Activated effector memory CD4-positive, alpha-beta T cell treated with Interleukin-2 at 50 U/mL for 16 hours (primary cell): ENCODE results near the gene DR1.
A peak's percentile ranks its signal among the peaks of the same experiment; 100 is the strongest.
"Not testable (repeated sequence)": the region's sequence is repeated elsewhere in the genome, so short reads cannot be mapped to it uniquely, and the experiment has no call there.

Experiments used
- DNase-seq: peaks from one replicate; pipeline ENCODE4 v3.0.0-alpha.2; 2020

Gene DR1

DNA sequence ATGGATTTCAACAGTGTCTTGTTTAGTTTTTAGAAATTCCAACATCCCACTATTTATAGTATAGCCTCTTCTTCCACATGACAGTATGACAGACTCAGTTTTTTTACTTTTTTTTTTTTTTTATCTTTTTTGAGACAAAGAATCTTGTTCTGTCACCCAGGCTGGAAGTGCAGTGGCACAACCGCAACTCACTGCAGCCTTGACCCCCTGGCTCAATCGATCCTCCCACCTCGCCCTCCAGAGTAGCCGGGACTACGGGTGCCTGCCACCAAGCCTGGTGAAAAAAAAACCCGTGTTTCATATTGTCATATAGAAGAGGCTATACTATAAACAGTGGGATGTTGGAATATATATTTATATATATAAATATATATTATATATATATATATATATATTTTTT, 1.2 kb upstream of the DR1 start:
- DNase-seq: no peak

DNA sequence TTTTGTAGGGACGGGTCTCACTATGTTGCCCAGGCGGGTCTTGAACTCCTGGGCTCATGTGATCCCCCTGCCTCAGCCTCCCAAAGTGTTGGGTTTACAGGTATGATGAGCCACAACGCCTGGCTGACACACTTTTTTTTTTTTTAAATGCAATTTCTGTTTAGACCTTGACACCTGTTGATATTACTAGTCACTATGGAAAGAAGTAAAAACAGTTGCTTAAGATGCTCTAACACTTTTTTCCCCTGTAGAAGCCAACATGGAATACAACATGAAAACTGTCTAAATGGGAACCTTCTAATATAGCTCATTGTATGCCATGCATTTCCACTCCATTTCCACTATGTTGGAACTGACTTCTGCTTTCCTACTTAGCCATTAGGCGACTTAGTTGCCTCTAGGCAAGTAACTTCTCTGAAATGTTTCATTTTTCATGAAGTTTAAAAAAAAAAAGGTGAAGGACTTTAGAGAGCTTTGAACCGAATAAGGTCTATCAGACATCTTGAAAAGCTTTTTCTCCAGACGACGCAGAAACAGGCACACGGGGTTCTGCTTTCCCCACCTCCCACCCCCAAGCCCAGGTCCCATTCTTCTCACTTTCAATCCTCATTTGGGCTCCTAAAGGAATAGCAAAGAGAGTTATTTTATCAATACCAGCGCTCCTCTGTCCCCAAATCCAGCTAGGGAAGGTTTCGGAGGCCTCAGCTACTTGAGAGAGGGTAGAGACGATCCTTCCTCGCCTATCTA, 648 bp upstream of the DR1 start:
- no peak for DNase-seq

DNA sequence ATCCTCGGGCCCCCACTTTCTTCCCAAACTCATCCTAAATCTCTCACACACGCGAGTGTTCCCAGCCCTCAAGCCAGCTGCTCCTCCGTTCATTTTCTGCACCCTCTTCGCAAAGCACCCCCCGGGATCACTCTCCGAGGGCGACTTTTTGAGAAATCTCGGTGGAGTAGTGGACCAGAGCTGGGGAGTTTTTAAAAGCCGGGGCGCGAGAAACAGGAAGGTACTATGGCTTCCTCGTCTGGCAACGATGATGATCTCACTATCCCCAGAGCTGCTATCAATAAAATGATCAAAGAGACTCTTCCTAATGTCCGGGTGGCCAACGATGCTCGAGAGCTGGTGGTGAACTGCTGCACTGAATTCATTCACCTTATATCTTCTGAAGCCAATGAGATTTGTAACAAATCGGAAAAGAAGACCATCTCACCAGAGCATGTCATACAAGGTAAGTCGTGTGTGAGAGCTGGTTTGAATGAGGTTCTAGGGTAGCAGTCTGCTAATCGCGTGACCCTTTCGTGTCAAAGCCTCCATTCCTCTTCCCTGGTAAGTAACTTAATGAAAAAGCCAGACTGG, 800 bp downstream of the DR1 start:
- peak; percentile 27 for DNase-seq

DNA sequence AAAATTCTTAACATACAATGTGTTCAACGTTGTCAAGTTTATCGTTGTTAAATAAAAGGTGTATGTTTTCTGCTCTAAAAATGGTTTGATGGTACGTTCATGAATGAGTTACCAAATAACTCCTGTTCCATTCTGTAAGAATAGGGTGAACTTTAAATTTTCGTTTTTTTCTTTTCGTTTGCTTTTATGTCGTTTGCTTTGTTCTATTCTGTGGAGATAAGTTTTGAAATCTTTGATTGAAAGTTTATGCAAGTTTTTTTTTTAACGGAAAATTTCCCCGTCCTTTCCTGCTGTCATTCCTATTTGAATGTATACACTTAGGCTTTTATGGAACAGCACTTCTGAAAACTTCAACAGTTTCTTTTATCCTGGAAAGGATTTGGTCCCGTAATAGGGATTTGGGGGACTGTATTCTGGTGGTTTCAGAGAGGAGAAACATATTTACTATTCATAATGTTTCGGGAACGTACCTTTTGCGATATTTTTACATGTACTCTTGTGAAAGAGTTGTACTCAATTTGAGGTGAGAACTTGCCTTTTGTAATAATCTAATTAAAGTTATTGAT, 1.7 kb downstream of the DR1 start:
- DNase-seq: no peak

DNA sequence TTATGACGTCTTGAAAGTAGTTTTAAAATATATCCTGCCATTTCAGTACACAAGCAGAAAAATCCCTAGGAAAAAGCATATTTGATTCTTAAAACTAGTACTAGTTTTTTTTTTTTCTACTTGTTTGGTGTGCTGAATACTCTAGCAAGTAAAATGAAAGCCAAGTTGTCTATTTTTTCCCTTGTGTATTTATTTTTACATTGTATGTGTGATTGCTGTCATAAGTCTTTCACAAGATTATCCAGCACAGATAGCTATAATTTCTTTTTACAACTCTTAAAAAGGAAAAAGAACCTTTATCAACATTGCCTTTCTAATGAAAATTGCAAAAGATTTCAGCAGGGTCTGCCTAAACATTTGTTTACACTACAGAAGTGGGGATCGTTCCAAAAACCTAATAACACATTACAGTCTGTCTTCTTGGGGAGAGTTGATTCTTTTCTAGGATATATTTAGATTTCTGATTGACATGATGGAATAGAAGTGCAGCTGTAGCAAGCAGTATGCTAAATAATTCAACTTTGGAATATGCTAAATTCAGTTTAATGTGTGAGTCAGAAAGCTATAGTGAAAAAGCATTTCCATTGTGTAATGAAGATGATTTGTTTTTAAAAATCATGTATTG, 2.5 kb downstream of the DR1 start:
- DNase-seq: no peak

DNA sequence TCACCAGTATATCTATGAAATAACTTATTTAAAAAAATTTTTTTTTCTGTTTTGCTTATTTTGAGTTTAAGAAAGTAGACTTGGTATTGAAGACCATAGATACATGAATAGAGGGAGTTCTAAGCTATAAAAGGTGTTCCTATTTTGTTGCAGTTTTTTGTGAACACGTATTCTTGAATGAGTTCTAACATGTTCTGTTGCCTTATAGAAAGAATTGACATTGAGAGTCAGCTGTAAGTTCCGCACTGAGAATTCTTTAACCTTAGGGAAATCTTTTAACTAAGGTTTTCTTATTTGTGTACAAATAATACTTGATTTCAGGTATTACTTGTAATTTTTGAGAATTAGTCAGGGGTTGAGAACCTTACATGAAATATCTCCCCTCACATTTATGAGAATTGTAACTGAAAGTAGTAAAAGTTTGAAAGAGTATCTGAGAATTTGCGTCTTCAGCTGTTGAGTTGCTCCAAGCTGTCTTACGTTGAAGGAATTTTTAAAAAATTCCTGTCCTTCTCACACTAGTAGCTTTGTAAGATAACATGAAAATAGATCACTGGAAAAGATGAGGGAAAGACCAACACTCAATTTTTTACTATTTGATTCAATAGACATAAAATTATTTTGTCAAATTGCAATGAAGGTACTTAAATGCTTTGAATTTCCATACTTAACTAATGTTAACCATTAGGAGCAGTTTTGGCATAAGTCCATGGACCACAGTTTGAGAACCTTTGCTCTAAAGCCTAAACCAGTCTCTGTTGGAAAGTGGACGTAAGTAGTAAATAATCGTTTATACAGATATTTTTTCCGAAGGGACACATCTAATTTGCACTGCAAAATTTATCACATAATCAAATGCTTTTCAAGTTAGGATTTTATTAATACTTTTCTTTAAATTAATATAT, 3.8 kb downstream of the DR1 start:
- DNase-seq: no peak

DNA sequence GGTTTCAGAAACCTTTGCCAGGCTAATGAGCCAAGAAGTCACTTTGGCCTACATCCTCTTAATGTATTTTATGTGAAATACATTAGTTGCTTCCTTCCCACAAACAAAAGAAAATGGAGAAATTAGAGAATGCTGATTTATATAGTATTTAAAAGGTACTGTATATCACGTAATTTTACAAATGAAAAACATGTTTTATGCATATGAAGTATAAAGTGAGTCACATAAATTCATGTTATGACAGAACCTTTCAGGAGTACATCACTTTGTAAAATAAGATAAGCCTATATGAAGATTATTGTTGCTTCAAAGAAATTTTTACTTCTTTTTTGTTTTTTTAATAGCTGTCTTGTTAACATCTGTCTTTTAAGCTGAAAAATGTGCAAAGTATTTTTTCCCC, 4.6 kb downstream of the DR1 start:
- DNase-seq: no peak

DNA sequence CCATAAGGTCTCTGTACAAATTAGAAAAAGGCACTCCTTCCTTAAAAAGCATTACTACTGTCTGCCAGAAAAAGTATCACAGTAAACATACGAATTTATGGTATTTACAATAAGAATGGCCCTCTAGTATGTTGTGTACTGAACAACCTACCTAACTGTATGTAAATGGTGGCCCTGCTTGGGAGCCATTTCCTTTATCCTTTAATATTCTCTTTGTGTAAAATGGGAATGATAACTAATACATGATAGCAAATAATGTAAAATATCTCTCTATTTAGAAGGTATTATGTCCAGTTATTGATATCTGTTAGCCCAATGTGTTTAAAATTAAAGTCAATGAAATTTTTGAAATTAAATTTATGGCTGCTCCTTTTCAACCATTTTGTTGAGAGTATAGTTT, 5.2 kb downstream of the DR1 start:
- DNase-seq: no peak

DNA sequence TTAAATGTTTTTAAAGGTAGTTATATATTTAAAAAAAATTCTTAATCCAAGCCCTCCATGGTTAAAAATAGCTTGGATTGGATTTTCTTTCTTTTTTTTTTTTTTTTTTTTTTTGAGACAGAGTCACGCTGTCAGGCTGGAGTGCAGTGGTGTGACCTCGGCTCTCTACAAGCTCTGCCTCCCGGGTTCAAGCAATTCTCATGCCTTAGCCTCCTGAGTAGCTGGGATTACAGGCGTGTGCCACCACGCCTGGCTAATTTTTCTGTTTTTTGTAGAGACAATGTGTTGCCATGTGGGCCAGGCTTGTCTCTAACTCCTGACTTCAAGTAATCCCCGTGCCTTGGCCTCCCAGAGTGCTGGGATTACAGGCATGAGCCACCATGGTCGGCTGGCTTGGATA, 5.6 kb downstream of the DR1 start:
- DNase-seq: not testable (repeated sequence)

DNA sequence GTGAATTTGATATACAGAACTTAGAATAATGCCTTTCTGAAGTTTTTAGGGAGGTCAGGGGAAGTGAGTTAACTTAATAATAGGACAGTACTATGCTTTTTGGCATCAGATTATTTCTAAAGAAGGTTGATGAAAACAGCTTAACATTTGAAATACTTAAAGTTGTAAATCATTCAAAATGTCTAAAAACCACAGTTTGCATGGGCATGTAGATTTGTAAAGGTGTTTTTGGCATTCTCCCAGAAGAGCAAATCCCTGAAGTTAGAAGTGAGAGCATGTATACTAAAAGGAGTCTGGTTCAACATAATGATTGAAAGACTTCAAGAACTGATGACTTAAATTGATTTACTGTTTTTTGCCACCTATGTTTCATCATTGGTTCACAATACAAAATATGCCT, 6.7 kb downstream of the DR1 start:
- no peak for DNase-seq

DNA sequence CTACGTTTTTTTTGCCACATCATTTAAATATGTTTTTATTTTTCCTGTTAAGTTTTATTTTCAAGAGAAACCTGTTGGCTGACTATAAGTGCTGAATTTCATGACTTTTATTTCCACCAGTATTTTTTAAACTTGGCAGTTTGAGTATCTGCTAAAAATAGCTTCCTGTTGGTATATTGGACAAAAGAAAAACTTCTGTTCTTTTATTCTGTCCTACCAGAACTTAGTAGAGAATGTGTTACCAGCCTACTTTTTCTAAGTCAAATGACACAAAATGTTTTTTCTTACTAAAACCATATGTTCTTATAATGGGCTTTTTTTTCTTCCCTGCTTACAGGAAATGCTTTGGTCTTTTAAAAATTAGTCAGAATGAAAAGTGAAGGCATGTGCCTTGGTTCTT, 7.6 kb downstream of the DR1 start:
- DNase-seq: no peak

DNA sequence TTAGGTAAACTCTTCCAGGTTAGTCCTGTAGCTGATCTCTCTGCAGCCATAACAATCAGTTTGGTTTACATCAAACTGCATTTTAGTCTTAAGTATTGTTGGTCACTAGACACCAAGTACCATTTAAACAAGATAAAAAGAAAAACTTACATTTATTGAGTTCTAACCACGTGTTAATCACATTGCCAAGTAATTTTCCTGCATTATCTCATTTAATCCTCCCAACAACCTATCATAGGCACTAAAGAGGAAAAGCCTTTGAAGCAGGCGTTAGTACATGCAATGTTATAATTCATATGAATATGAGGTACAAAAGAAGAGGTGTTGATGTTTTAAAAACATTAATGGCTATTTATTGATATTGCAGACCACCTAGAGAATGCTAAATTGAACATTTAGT, 9.0 kb downstream of the DR1 start:
- DNase-seq: no peak

DNA sequence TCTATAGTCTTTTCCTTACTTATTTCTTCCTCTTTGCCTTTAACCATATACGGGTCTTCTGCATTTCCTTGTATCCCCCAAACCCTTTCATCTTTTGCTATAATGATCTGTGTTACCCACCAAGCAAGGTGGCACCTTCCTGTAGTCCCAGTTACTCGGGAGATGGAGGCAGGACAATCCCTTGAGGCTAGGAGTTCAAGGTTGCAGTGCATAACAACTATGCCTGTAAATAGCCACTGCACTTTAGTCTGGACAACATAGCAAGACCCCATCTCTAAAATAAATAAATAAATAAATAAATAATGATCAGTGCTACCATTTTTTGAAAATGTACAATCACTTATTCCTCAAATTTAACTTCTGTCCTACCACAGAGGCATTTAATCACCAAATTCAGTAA, 11.5 kb downstream of the DR1 start:
- DNase-seq: no peak

DNA sequence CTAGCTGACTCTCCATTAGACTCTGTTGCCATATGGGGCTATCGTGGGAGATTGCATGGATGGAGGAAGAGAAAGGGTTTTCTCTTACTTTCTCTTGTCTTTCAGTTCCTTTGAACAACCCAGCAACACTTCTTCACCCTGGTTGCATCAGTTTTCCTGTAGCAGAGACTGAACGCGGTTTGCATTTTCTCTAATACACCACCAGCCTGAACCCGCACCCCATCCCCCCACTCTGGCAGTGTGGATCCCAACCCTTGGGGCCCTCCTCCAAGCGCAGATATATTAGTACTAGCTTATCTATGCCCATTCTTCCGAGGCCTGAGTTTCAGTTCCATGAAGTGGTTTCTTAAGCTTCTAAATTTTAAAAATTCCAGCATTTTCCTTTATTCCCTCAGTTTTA, 12.6 kb downstream of the DR1 start:
- DNase-seq: no peak

DNA sequence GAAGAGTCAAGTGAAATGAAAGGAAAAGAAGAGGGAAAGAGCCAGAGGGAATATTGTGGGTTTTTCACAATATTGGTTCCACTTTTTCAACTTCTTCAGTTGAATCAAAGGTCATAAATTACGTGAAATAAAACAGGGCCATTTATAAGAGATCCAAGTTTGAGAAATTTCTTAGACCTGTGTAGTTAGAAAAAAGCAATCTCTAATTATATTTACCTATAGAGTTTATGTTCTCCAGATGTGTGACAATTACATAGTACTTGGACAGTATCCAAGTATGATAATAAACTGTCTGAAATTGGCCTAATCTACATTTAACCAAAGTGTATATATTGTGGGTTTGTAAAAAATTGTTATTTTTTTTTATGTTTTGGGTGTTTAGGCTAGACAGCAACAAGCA, 14.4 kb downstream of the DR1 start:
- no peak for DNase-seq

DNA sequence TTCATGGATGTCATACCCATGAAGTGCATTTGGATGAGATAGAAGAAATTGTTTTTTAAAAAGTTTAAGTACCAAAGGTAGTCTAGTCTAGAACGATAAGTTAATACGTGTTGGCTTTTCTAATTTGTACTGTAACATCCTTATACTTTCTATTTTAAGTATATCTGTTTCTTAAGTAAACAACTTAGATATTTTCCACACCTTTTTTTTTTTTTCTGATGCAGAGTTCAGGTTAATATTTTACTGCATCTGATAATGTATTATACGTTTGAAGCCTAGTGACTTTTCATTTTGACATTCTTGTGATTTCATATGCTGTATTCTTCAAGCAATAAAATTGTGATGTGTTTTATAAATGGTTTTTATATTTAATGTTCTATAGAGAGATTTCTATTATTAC, 16.5 kb downstream of the DR1 start:
- DNase-seq: no peak

DNA sequence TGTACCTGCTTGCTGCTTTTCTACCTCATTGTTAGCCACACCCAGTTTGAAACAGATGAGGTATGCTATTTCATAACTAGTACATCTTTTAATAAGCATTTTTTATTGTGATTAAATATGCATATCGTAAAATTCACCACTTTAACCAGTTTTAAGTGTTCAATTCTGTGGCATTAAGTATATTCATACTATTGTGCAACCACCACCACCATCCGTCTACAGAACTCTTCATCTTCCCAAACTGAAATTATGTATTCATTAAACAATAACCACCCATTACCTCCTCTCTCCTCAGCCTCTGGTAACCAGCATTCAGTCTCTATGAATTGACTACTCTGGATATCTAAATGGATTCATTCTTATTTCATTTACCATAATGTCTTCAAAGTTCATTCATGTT, 20.1 kb downstream of the DR1 start:
- DNase-seq: no peak

DNA sequence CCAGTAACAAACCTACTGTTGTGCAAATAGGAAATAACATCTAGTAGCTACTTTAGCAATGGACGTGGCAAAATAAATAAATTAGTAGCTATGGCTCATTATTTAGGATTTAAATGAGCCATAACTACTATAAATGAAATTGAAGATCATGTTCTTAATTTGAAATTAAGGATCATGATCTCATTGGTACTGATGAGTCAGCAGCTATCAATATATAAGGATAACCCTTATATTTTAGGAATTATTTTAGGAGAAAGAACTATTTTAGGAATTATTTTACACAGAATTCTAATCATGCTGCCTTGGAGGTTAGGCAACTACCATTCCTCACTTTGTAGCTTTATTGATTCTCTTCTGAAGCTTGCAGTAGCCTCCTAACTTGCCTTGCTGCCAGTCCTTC, 24.0 kb downstream of the DR1 start:
- DNase-seq: no peak

DNA sequence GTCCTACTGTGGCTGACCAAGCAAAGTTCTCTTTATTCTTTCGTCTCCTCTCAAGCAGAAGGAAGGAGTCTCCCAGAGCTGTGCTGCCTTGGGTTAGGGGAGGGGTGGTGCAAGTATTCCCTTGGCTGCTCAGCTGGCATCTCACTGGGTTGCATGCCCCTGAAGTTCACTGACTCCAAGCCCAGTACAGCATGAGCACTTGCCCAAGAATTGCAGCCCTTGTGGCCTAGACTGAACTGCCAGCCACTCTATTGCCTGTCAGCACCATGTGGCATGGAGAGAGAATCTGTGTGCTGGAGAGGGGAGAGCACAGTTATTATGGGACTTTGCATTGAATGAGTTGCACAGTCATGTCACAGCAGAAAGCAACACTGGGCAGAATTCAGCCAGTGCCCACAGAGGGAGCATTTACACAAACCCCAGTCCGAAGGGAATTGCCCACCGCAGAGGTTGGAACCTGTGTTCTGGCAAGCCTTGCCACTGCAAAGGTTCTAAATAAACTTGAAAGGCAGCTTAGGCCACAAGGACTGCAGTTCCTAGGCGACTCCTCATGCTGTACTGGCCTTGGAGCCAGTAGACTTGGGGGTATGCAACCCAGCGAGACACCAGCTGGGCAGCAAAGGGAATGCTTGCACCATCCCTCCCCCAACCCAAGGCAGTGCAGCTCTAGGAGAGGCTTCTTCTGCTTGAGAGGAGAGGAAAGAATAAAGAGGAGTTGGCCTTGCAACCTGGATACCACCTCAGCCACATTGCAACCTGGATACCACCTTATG, 28.8 kb downstream of the DR1 start:
- no peak for DNase-seq

DNA sequence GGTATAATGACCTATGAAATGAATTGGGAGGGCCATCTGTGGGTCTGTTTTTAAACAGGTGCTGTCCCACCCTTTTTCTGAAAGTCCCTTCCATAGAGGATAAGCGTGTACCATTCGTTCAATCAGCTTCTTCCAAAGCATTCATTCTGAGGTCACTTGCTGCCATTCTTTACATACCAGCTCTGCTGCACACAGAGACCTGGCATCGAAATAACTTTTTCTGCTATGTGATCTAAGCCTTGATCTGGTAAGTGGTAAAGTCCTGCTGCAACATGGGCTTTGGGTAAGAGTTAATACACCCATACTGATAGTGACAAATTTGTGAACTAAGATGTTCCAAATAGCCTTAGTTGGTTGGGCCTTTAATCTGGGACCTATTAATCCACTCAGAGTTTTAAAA, 38.9 kb downstream of the DR1 start:
- DNase-seq: no peak

DNA sequence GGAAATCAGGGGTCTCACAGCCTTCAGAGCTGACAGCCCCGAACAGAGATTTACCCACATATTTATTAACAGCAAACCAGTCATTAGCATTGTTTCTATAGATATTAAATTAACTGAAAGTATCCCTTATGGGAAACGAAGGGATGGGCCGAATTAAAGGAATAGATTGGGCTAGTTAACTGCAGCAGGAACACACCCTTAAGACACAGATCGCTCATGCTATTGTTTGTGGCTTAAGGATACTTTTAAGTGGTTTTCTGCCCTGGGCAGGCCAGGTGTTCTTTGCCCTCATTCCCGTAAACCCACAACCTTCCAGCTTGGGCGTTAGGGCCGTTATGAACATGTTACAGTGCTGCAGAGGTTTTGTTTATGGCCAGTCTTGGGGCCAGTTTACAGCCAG, 40.6 kb downstream of the DR1 start:
- DNase-seq: not testable (repeated sequence)

DNA sequence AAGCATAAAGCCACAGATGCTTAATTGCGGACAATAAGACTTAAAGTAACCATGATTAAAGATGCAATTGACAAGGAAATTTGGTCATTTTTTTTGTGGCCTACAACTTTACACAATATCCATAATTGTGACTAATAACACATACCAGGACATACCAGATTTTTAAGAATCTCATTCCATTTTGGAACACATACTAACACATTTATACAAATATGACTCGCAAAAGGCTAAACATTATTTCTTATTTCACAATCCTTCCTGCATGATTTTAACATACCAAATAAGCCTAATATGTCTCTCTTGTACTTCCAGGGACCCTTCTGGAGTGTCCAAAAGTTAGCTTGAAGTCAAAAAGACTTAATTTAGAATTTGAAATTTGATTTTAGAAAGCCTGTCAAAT, 48.8 kb downstream of the DR1 start:
- DNase-seq: no peak

DNA sequence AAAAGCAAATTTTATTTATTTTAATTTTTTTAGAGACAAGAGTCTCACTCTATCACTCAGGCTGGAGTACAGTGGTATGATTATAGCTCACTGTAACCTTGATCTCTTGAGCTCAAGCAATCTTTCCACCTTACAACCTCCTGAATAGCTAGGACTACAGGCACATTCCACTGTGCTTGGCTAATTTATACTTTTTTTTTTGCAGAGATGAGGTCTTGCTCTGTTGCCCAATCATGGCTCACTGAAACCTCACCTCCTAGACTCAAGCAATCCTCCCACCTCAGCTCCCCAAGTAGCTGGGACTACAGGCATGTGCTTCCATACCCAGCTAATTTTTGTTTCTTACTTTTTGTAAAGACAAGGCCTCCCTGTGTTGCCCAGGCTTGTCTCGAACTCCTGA, 49.5 kb downstream of the DR1 start:
- no peak for DNase-seq
